NCI-H226 (cell line): ENCODE data around the gene ZNF391.
"Not testable (repeated sequence)": the region's sequence is repeated elsewhere in the genome, so short reads cannot be mapped to it uniquely, and the experiment has no call there.

Experiments used
- DNase-seq: peaks from one replicate; pipeline ENCODE4 v3.0.0-alpha.2; 2015

The ZNF391 gene

DNA sequence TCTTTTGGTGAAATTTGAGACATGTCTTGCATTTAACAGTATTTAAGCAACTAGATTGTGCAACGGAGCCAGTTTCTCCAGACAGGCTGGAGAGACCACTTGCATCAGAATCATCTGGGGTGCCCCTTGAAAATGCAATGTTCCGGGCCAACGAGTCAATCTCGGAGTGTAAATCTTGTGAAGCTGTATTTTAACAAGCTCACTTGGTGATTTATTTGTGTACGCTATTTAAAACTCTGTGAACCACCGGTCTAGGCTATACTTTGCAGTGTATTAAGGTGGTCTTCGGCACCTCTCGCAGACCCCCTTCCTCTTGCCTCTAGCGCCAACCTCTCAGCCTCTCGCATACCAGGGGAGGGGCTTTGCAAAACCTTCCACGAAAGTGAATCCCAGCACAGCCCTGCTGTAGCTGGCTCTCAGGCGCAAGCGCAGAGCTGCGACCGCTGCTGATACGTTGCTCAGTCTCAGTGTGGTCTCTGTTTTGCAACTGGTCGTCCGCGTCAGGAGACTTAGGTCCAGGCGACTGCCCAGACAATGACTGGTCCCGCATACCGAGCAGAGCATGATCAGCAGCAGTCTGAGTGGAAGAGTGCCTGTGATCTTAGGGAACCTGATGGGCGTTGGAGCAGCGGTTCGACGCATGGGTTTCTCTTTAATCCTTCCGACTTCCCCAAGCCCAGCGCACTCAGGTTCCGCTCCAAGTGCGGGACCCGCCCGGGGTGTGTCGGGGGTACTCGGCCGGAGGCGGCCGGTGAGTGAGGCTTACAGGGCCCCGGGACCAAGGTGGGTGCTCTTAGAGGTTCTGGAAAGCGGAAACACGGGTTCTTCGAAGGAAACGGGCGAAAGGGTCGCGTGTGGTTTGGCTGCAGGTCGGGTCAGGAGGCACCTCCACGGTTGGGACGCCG is at the start of gene ZNF391:
TSS of gene ZNF391 (plus strand) at position 467 of the 905 bp plus-strand sequence. CDS start 11,612 bp downstream, outside the sequence.
- no peak for DNase-seq

- DNase-seq: no peak
Measured at GRCh38 chr6:27352850-27353249, 35.7 kb upstream of the ZNF391 start.

- no peak for DNase-seq
Measured at GRCh38 chr6:27358786-27359185, 29.8 kb upstream of the ZNF391 start.

GRCh38 chr6:27359231-27359630 is 29.3 kb upstream of the ZNF391 start:
- no peak for DNase-seq

DNA sequence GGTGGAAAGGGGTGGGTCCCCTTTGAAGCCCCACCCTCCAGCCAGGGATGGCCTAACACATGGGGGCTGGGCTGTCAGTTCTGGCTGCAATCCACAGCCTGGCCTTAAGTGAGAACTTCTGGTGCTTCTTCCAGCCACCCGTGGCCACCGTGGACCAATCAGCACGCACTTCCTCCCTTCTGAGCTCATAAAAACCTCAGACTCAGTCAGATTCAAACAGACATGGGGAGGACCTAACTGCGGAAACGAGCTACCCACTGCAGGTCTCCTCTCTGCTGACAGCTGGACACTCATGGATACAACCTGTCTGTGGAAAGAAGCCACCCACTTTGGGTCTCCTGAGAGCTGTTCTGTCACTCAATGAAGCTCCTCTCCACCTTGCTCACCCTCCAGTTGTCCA is 20.4 kb upstream of the ZNF391 start:
- DNase-seq: no peak

- DNase-seq: no peak
Measured at GRCh38 chr6:27370391-27370790, 18.2 kb upstream of the ZNF391 start.

DNA sequence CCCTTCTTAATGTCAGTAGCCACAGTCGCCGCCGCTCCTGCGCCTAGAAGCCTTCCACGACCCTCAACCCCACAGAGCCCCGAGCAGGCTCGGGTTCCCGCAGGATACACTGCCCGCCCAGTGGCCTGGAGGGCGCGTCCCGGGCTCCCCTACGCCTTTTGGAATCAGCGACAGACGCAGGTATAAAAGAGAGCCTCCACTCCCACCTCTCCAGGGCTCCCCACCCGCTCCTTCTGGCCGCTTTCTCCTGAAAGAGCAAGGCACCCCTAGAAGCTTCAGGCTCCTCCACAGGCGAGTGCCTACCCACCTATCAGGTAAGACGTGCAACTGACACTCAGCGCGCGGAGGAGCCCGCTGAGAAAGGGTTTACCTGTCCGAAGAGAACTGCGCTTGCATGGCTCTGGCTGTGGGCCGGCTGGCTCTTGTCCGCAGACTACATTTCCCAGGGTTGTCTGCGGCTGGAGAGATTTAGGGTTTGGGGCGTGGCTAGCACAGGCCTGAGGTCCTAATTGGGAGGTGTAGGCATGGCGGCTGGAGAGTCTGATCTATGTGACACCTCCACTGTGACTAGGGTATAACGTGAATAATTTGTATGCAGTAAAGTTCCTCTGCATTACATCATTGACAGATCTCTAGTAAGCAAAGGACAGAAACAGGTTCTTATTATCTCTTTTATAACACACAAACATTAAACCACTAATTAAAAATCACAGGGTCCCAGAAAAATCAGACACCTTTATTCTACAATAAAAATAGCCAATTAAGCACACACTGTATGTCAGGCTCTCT is 13.5 kb upstream of the ZNF391 start:
- DNase-seq: no peak

- no peak for DNase-seq
Measured at GRCh38 chr6:27375613-27376079, 12.9 kb upstream of the ZNF391 start.

DNA sequence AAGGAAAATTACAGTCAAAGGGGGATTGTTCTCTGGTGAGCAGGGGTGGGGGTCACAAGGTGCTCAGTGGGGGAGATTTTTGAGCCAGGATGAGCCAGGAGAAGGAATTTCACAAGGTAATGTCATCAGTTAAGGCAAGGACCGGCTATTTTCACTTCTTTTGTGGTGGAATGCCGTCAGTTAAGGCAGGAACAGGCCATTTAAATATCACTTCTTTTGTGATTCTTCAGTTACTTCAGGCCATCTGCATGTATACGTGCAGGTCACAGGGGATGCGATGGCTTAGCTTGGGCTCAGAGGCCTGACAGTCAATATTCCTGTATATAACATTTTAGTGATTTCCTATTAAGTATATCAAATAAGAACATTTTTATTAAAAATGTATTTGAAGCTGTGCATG is 10.2 kb upstream of the ZNF391 start:
- not testable (repeated sequence) for DNase-seq

- not testable (repeated sequence) for DNase-seq
Measured at GRCh38 chr6:27381001-27381400, 7.6 kb upstream of the ZNF391 start.

- no peak for DNase-seq
Measured at GRCh38 chr6:27383011-27383410, 5.5 kb upstream of the ZNF391 start.

- no peak for DNase-seq
Measured at GRCh38 chr6:27383481-27383880, 5.1 kb upstream of the ZNF391 start.

GRCh38 chr6:27392623-27393022 is 4.1 kb downstream of the ZNF391 start:
- DNase-seq: no peak

- no peak for DNase-seq
Measured at GRCh38 chr6:27394073-27394472, 5.5 kb downstream of the ZNF391 start.

- DNase-seq: no peak
Measured at GRCh38 chr6:27400877-27401642, 12.5 kb downstream of the ZNF391 start.

DNA sequence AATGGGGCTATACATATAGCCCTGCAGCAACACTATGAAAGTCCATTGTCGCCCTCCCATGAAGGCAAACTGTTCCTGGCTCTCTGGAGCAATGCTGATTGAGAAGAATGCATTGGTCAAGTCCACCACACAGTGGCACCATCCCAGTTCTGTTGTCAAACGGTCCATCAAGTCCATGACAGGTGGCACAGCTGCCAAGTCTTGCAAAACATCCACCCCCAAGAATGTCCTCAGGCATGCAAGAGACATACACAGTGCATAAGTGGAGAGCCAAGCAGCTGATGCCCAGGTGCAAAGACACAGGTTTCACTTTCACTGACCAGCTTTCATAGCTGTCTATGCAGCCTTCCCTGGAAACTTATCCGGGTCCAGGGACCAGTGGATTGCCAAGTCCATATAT is 17.5 kb downstream of the ZNF391 start:
- no peak for DNase-seq

DNA sequence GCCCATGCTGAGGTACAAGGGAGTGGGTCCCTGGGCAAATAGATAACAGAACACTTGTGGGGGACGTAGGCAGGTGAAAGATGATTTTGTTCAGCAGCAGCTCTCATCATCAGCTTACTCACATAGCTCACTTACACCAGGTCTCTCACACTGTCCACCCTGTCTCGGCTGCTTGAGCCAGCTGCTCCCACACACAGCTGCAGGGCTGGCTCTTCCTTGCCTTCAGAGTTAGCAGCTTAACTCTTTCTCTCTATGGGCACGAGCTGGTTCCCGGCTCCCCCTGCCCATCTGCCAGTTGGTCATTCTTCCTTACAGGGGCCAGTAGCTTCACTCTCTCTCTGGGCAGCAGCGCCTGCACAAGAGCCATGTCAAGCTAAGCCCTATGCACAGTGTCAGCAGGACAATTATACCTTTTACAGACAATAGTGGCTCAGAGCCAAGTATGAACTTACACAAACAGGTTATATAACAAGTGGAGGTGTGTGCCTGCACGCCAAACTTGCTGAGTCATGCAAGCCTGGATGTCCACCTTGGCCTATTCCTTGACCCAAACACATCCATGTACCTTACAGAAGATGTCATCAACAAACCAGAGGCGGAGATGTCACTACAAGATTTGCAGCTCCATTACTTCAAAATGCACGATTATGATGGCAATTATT is 18.7 kb downstream of the ZNF391 start:
- DNase-seq: no peak

GRCh38 chr6:27414300-27414699 is 25.7 kb downstream of the ZNF391 start:
- DNase-seq: no peak

GRCh38 chr6:27414996-27415395 is 26.4 kb downstream of the ZNF391 start:
- DNase-seq: no peak

DNA sequence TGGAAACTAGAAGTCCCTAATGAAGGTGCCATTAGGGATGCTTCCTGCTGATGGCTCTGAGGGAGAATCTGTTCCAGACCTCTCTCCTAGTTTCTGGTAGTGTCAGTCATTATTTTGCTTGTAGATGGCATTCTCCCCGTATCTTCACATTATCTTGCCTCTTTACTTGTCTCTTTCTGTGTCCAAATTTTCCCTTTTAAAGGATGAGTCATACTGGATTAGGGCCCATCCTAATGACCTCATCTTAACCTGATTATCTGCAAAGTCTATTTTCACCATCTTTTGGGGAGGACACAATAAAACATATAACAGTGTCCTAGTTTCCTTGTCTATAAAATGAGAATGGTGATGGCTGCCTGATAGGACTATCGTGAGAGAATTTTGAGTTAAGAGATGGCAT is 27.3 kb downstream of the ZNF391 start:
- no peak for DNase-seq

- no peak for DNase-seq
Measured at GRCh38 chr6:27419363-27419762, 30.8 kb downstream of the ZNF391 start.

GRCh38 chr6:27422651-27423332 is 34.2 kb downstream of the ZNF391 start:
- DNase-seq: no peak
